CD4-positive, alpha-beta T cell treated with Interleukin-6 for 4 hours (primary cell): ENCODE measurements around the gene SERINC1.
"Not testable (repeated sequence)": the region's sequence is repeated elsewhere in the genome, so short reads cannot be mapped to it uniquely, and the experiment has no call there.

Experiments
- DNase-seq: peaks from one replicate; pipeline ENCODE4 v3.0.0-alpha.2; 2020; ENCODE audit warnings: mixed read lengths

SERINC1 gene

GRCh38 chr6:122471107-122472021 lies at the start of gene SERINC1:
SERINC1 (minus strand) TSS chr6:122471807; CDS start chr6:122471737, 70 bp downstream.
- DNase-seq = peak; percentile 95

- no peak for DNase-seq
Observed at GRCh38 chr6:122511193-122511924, 39.8 kb upstream of the SERINC1 start.

GRCh38 chr6:122505170-122505569 lies 33.6 kb upstream of the SERINC1 start:
- not testable (repeated sequence) for DNase-seq

GRCh38 chr6:122501475-122501874 lies 29.9 kb upstream of the SERINC1 start:
- no peak for DNase-seq

GRCh38 chr6:122495612-122496011 lies 24.0 kb upstream of the SERINC1 start:
- DNase-seq = no peak

- DNase-seq = no peak
Observed at GRCh38 chr6:122494665-122495272, 23.2 kb upstream of the SERINC1 start.

- peak; percentile 71 for DNase-seq
Observed at GRCh38 chr6:122491919-122492555, 20.4 kb upstream of the SERINC1 start.

GRCh38 chr6:122490607-122491006 lies 19.0 kb upstream of the SERINC1 start:
- no peak for DNase-seq

GRCh38 chr6:122484760-122485159 lies 13.2 kb upstream of the SERINC1 start:
- DNase-seq = no peak

- DNase-seq = no peak
Observed at GRCh38 chr6:122482750-122483080, 11.1 kb upstream of the SERINC1 start.

GRCh38 chr6:122476131-122476530 lies 4.5 kb upstream of the SERINC1 start:
- DNase-seq = no peak

GRCh38 chr6:122472022-122472340 lies 374 bp upstream of the SERINC1 start:
- no peak for DNase-seq

- DNase-seq = no peak
Observed at GRCh38 chr6:122461885-122462284, 9.7 kb downstream of the SERINC1 start.

- DNase-seq = not testable (repeated sequence)
Observed at GRCh38 chr6:122459865-122460416, 11.7 kb downstream of the SERINC1 start.

GRCh38 chr6:122459240-122459639 lies 12.4 kb downstream of the SERINC1 start:
- DNase-seq = no peak

- no peak for DNase-seq
Observed at GRCh38 chr6:122458087-122458486, 13.5 kb downstream of the SERINC1 start.

- DNase-seq = not testable (repeated sequence)
Observed at GRCh38 chr6:122455116-122455515, 16.5 kb downstream of the SERINC1 start.

- no peak for DNase-seq
Observed at GRCh38 chr6:122454673-122455072, 16.9 kb downstream of the SERINC1 start.

GRCh38 chr6:122452509-122452908 lies 19.1 kb downstream of the SERINC1 start:
- no peak for DNase-seq

GRCh38 chr6:122449069-122449468 lies 22.5 kb downstream of the SERINC1 start:
- DNase-seq = no peak

GRCh38 chr6:122445274-122445673 lies 26.3 kb downstream of the SERINC1 start:
- DNase-seq = no peak

GRCh38 chr6:122438975-122439374 lies 32.6 kb downstream of the SERINC1 start:
- no peak for DNase-seq

- DNase-seq = no peak
Observed at GRCh38 chr6:122432816-122433215, 38.8 kb downstream of the SERINC1 start.
